OCI-M2 (cell line): ENCODE measurements around the gene ADGRE2.
"Not testable (repeated sequence)": the region's sequence is repeated elsewhere in the genome, so short reads cannot be mapped to it uniquely, and the experiment has no call there.

ENCODE experiments used
- DNase-seq: peaks from one replicate; lab custom pipeline; 2025; ENCODE audit not compliant: unreplicated experiment; lab: John Stamatoyannopoulos, UW

The ADGRE2 gene

GRCh38 chr19:14780622-14781225 lies 2.4 kb upstream of the ADGRE2 start:
- not testable (repeated sequence) for DNase-seq

- DNase-seq = no peak
These were observed 791 bp upstream of the ADGRE2 start for GRCh38 chr19:14779151-14779550.

- not testable (repeated sequence) for DNase-seq
These were observed 715 bp downstream of the ADGRE2 start for GRCh38 chr19:14777645-14778044.

- DNase-seq = no peak
These were observed 2.3 kb downstream of the ADGRE2 start for GRCh38 chr19:14775869-14776586.

- not testable (repeated sequence) for DNase-seq
These were observed 3.0 kb downstream of the ADGRE2 start for GRCh38 chr19:14775326-14775725.

GRCh38 chr19:14774373-14774772 lies 4.0 kb downstream of the ADGRE2 start:
- no peak for DNase-seq

- not testable (repeated sequence) for DNase-seq
These were observed 4.6 kb downstream of the ADGRE2 start for GRCh38 chr19:14773722-14774121.

GRCh38 chr19:14772995-14773394 lies 5.4 kb downstream of the ADGRE2 start:
- DNase-seq = no peak

GRCh38 chr19:14772467-14772866 lies 5.9 kb downstream of the ADGRE2 start:
- no peak for DNase-seq

GRCh38 chr19:14770944-14771839 lies 7.2 kb downstream of the ADGRE2 start:
- DNase-seq = no peak

GRCh38 chr19:14770136-14770535 lies 8.2 kb downstream of the ADGRE2 start:
- no peak for DNase-seq

GRCh38 chr19:14769201-14769600 lies 9.2 kb downstream of the ADGRE2 start:
- no peak for DNase-seq

GRCh38 chr19:14768001-14768400 lies 10.4 kb downstream of the ADGRE2 start:
- DNase-seq = no peak

- DNase-seq = no peak
These were observed 10.8 kb downstream of the ADGRE2 start for GRCh38 chr19:14767466-14767971.

GRCh38 chr19:14765841-14766240 lies 12.5 kb downstream of the ADGRE2 start:
- DNase-seq = not testable (repeated sequence)

- not testable (repeated sequence) for DNase-seq
These were observed 13.0 kb downstream of the ADGRE2 start for GRCh38 chr19:14765403-14765802.

- no peak for DNase-seq
These were observed 14.0 kb downstream of the ADGRE2 start for GRCh38 chr19:14764401-14764800.

- no peak for DNase-seq
These were observed 14.7 kb downstream of the ADGRE2 start for GRCh38 chr19:14763497-14764145.

GRCh38 chr19:14762111-14762510 lies 16.2 kb downstream of the ADGRE2 start:
- DNase-seq = no peak

GRCh38 chr19:14761607-14762006 lies 16.8 kb downstream of the ADGRE2 start:
- DNase-seq = no peak

GRCh38 chr19:14758816-14759215 lies 19.5 kb downstream of the ADGRE2 start:
- DNase-seq = no peak
